A673 (cell line): Measurements from ENCODE around the gene KANSL3. TPM values are rescaled to one million over a fixed set of nuclear protein-coding genes. Genes with fewer than 3 reads are reported as not detected.

Source experiments
- BruUV-seq: library from RNA; stranded (reverse); fragments of 400-500 nt; replicated peaks from 2 replicates; lab custom pipeline; 2021; lab: Mats Ljungman, UMichigan
- CTCF ChIA-PET: fragments of 300-600 bp; sonication (Branson Sonifier 250); formaldehyde crosslinking; loops from one replicate; lab custom pipeline; 2022; ENCODE audit warnings: antibody characterized with exemption; lab: Charles Lee
- POLR2A ChIA-PET: fragments of 300-600 bp; sonication (Branson Sonifier 250); formaldehyde crosslinking; loops from one replicate; lab custom pipeline; 2022; ENCODE audit warnings: antibody characterized with exemption; ENCODE audit not compliant: low non-redundant PET; lab: Charles Lee
- DNase-seq: peaks from one replicate; pipeline ENCODE4 v3.0.0-alpha.2; 2015; ENCODE audit warnings: low spot score
- H3K27ac ChIP-seq: fragments of 200-600 bp; sonication (generic); 2 replicates; pipeline ENCODE4 v1.5.1; 2016; ENCODE audit warnings: mixed run types, low read depth, mild to moderate bottlenecking, mixed read lengths, antibody characterized with exemption, low read length; ENCODE audit not compliant: poor library complexity, severe bottlenecking
- H3K27me3 ChIP-seq: fragments of 200-600 bp; sonication (generic); replicated peaks from 2 replicates; pipeline ENCODE4 v1.6.1; 2017; ENCODE audit warnings: mixed run types, low read depth, mild to moderate bottlenecking, mixed read lengths, antibody characterized with exemption, low read length; ENCODE audit not compliant: insufficient read depth, poor library complexity
- H3K36me3 ChIP-seq: fragments of 200-600 bp; sonication (generic); 2 replicates; pipeline ENCODE4 v1.6.1; 2016; ENCODE audit warnings: mixed run types, mild to moderate bottlenecking, mixed read lengths, antibody characterized with exemption, low read length; ENCODE audit not compliant: insufficient read depth, poor library complexity, severe bottlenecking
- H3K4me1 ChIP-seq: fragments of 200-600 bp; sonication (generic); 2 replicates; pipeline ENCODE4 v1.6.1; 2017; ENCODE audit warnings: mixed run types, mild to moderate bottlenecking, mixed read lengths, antibody characterized with exemption, low read length; ENCODE audit not compliant: insufficient read depth, poor library complexity, severe bottlenecking
- H3K4me3 ChIP-seq: fragments of 200-600 bp; sonication (generic); 2 replicates; pipeline ENCODE4 v1.5.1; 2016; ENCODE audit warnings: low read depth, mixed run types, mild to moderate bottlenecking, mixed read lengths, low read length; ENCODE audit not compliant: poor library complexity, severe bottlenecking
- H3K9me3 ChIP-seq: fragments of 200-600 bp; sonication (generic); 2 replicates; pipeline ENCODE4 v1.6.1; 2016; ENCODE audit warnings: mixed run types, low read depth, mild to moderate bottlenecking, mixed read lengths, antibody characterized with exemption, low read length; ENCODE audit not compliant: poor library complexity, severe bottlenecking
- CTCF ChIP-seq: fragments of 300-800, 200-600 bp; sonication (generic); conservative IDR thresholded peaks from 2 replicates; pipeline ENCODE4 v1.5.1; 2017; ENCODE audit warnings: low read depth, mild to moderate bottlenecking, antibody characterized with exemption, low read length, moderate library complexity, mixed read lengths
- EZH2 ChIP-seq: fragments of 200-600 bp; sonication (generic); IDR thresholded peaks from 2 replicates; pipeline ENCODE4 v1.6.1; 2017; ENCODE audit warnings: borderline replicate concordance, low read depth, mild to moderate bottlenecking, mixed read lengths, antibody characterized with exemption, low read length; ENCODE audit not compliant: poor library complexity, severe bottlenecking
- intact Hi-C: fragments of 100-400 bp; cut with micrococcal nuclease; formaldehyde crosslinking; loops from one replicate; pipeline ENCODE4 v1.10.0; 2022; ENCODE audit not compliant: unreplicated experiment
- total RNA-seq: library from RNA; stranded (reverse); gene quantifications from 2 replicates; pipeline ENCODE4 v1.2.3, GENCODE V29; 2021

The KANSL3 gene
- total RNA-seq, 1 experiment from 2014 or later, result 71.8 TPM

- BruUV-seq, result no TSS peak
Measured at GRCh38 chr2:96631804-96632435, 6.2 kb downstream of the KANSL3 start.

GRCh38 chr2:96626553-96626942, 11.6 kb downstream of the KANSL3 start:
- peaks cover 15% of the 10 kb centered on the region for H3K4me1 ChIP-seq
- no TSS peak for BruUV-seq
- TF ChIP-seq CTCF, result no peak
- TF ChIP-seq EZH2, result no peak
- DNase-seq, result no peak
- peaks cover 53% of the 10 kb centered on the region for H3K36me3 ChIP-seq
- intact Hi-C loops, result no loop called here
- H3K9me3 ChIP-seq, result no peaks in the 10 kb centered on the region
- ChIA-PET POLR2A (no interaction called here), CTCF (no interaction called here)
- no peak overlapping the region for H3K4me3 ChIP-seq
- H3K27me3 ChIP-seq, result no peaks in the 10 kb centered on the region
- H3K27ac ChIP-seq, result no peak overlapping the region

More at GRCh38 chr2:96631804-96632435, 6.2 kb downstream of the KANSL3 start:
- intact Hi-C loops, result no loop called here
- Histone ChIP-seq H3K4me1 (peaks cover 17% of the 10 kb centered on the region), H3K9me3 (no peaks in the 10 kb centered on the region), H3K27ac (no peak overlapping the region), H3K4me3 (no peak overlapping the region), H3K27me3 (no peaks in the 10 kb centered on the region), H3K36me3 (peaks cover 63% of the 10 kb centered on the region)
- TF ChIP-seq CTCF (no peak), EZH2 (no peak)
- DNase-seq, result no peak
- CTCF ChIA-PET, result no interaction called here
- POLR2A ChIA-PET, result no interaction called here

GRCh38 chr2:96625571-96626552, 12.2 kb downstream of the KANSL3 start:
- peaks cover 15% of the 10 kb centered on the region for H3K4me1 ChIP-seq
- no peak for DNase-seq
- intact Hi-C loops, result no loop called here
- no peaks in the 10 kb centered on the region for H3K9me3 ChIP-seq
- TF ChIP-seq CTCF, result no peak
- TF ChIP-seq EZH2, result no peak
- H3K27ac ChIP-seq, result no peak overlapping the region
- no TSS peak for BruUV-seq
- H3K36me3 ChIP-seq, result peaks cover 46% of the 10 kb centered on the region
- no peaks in the 10 kb centered on the region for H3K27me3 ChIP-seq
- CTCF ChIA-PET, result no interaction called here
- POLR2A ChIA-PET, result no interaction called here
- no peak overlapping the region for H3K4me3 ChIP-seq
